ENCODE measurements around the gene ZBTB20.

The ZBTB20 gene

GRCh38 chr3:114615523-114616085 lies 531.5 kb downstream of the ZBTB20 start:
- FAIRE-seq, result no peak
- no peak for DNase-seq (ENCODE audit: insufficient read length, low spot score)

- DNase-seq (ENCODE audit: insufficient read length, low spot score) (no peak), FAIRE-seq (no peak)
These were observed 537.0 kb downstream of the ZBTB20 start for GRCh38 chr3:114609973-114610630.

- DNase-seq (ENCODE audit: insufficient read length, low spot score), result no peak
- no peak for FAIRE-seq
These were observed 538.8 kb downstream of the ZBTB20 start for GRCh38 chr3:114608293-114608692.

DNA sequence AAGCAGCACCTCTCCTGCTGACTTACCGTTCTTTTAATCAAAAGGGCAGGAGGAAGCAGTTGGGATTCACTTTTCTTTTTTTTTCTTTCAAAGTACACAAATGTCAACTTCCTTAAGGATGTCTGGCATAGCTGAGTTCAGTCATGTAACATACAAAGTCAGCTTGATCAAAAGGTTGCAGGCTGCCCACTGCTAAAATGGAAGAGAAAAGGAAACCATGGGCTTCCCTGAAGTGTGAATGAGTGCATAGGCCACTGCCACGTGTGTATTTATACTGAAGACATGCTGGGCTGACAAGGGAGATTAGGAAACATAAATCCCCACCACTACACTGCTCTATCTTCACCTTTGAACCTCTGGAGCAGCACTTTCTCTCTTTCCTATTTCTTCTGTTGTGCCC lies 540.8 kb downstream of the ZBTB20 start:
- DNase-seq (ENCODE audit: insufficient read length, low spot score) (no peak), FAIRE-seq (no peak)

DNA sequence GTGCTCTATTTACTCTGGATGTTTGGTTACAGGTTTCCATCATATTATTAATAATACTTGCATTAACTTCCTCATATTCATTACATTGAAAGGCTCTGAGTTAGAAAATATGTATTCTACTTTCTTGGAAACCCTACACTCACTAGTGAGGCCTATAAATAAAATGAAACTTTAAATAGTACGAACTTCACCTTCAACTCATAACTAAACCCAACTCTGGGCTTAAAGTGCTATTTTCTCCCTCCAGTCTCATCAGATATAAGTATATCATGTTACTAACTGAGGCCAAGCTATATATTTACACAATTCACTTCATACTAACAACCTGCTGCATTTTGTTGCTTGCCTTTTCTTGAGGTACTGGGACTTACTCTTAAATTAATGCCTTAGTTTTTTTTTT lies 546.5 kb downstream of the ZBTB20 start:
- FAIRE-seq (no peak), DNase-seq (ENCODE audit: insufficient read length, low spot score) (no peak)

DNA sequence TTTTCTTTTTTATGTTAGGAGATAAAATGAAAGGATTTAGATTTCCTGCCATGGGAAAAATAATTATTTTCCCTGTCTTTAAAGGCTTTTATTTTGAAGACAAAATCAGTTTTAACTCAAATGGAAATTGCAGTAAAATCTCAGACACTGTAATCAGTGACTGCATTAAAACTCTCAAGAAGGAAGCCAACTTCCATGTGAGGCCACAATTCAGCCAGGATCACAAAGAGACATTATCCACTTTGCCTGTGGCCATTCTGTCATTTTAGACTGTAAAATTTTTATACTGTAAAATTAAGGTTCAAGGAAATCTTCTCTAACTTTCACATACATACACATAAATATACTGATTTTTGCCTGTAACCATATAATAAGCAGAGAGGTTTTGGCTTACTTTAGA lies 549.2 kb downstream of the ZBTB20 start:
- DNase-seq (ENCODE audit: insufficient read length, low spot score) (no peak), FAIRE-seq (no peak)

DNA sequence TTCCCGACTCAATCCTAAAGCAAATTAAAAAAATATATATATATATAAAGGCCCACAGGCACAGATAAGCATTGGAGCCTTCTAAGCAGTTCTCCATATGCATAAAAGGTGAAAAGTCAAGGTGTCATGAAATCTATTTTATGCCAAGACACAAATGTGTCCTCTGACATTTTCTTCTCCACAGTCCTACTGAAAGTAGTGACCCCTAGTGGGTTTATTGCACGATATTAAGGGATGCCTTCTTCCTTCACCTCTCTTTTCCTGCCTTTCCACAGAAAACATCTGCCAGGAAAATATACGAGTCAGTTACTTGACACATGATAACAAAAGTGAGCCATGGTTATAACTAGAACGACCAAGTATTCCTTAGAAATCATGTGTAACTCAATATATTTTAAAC lies 550.1 kb downstream of the ZBTB20 start:
- FAIRE-seq (no peak), DNase-seq (ENCODE audit: insufficient read length, low spot score) (no peak)

DNA sequence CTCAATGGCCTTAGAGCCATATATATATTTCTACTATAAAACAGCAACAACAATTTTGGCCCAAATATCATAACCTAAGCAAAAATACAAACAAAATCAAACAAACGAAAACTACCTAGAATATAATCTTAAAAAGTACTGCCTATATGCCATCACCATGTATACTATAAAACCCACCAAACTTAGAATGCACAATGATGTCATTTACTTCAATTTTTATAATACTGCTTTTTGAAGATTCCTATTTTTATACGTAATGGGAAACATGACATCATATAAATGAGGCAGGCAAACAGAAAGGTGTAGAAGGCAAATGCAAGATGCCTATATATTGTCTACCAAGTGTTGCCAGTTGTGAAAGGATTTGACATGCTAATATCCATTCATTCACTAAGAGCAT lies 550.9 kb downstream of the ZBTB20 start:
- no peak for FAIRE-seq

DNA sequence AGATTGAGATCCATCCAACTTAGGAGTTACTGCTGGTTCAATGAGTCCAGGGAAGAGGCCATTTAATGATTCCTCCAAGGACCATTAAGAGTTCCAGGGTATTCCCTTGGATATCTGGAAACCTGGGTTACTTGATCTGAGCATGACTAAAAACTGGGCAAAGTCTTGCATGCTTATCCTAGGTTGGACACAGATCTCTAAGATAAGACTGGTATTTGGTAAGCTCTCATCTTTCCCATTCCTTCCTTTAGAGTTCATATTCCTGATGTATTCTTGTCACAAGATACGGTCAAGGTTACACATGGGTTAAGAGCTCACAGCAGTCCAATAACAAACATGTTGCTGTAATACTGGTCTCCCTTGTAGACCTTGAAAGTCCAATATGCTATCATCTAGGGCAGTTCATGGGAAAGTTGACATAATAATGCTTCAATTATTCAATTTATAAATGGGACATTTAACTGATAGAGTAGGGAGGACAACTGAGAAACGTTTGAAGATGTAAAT lies 551.5 kb downstream of the ZBTB20 start:
- FAIRE-seq, result no peak
- DNase-seq (ENCODE audit: insufficient read length, low spot score), result no peak

More for the DNA sequence above, 550.9 kb downstream of the ZBTB20 start:
- DNase-seq (ENCODE audit: insufficient read length, low spot score), result no peak

- DNase-seq (ENCODE audit: insufficient read length, low spot score) (no peak), FAIRE-seq (no peak)
These were observed 556.6 kb downstream of the ZBTB20 start for GRCh38 chr3:114590309-114591047.

DNA sequence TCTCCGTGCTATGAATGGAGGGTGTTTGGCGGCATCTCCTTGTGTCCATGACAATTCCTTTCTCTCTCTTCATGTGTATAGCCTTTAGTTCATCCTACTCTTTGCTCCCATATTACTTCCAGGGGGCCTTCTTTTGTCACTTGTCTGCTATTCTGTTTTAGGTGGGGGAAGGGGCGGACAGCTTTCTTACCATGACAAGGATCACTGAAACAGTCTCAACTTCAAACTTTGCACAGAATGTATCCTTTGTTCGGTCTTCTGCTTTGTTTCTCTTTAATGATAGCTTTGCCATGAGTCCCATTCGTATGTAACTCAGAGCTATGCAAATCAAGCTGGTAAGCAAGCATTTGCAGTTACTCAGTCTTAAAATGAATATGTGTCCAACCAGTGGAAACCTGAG lies 559.1 kb downstream of the ZBTB20 start:
- DNase-seq (ENCODE audit: insufficient read length, low spot score) (no peak), FAIRE-seq (no peak)

DNA sequence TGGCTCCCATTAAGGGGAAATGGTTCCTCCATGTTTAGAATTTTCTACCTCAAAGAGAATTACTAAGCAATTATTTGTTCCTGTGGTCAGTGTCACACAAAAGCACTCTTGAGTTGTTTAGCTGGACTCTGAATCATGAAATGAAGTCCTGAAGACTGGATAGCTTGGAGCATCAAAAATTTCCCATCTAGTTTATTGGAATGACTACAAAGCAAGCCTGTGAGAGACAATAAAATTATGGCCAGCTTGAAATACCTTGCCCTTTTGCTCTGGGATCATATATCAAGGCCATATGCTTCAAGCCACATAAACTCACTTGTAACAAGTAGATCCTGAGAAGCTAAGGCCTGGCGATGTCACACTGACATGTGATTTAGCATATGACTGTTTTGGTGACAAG lies 561.0 kb downstream of the ZBTB20 start:
- FAIRE-seq (no peak), DNase-seq (ENCODE audit: insufficient read length, low spot score) (no peak)

DNA sequence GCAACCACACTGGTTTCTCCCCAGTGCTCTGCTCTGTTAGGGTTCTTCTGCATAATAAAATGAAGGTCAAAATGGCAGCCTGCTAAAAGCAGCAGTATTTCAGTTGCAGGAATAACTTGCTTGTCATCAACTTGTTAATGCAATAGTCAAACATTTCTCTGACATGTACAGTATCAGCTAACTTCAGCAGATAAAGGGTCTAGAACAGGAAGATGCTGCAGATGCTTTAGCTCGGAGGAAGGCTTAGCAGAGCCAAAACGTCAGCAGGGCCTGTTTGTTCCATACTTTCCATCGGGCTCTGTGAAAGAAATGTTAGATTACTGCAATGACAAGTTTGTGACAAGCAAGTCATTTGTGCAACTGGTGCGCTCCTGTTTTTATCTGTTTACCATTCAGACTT lies 561.4 kb downstream of the ZBTB20 start:
- DNase-seq (ENCODE audit: insufficient read length, low spot score) (no peak), FAIRE-seq (no peak)

- DNase-seq (ENCODE audit: insufficient read length, low spot score) (no peak), FAIRE-seq (no peak)
These were observed 562.2 kb downstream of the ZBTB20 start for GRCh38 chr3:114584734-114585371.

DNA sequence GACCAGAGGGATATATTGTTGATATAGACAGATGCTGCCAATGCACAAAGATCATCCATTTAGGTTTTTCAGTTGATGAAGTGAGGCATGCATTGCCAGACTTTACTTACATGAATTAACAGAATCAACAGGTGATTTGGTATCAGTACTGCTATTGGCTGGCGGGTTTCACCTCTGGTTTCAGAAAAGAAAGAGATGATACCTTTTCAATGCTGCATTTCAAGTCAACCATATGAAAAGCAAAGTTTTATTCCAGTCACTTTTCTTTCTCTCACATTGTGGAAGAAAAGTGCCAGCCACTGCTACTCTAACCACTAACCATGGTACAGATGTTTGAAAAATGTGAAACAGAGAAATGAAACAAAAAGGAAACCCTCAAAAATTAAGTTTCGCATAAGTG lies 564.2 kb downstream of the ZBTB20 start:
- DNase-seq (ENCODE audit: insufficient read length, low spot score), result no peak

DNA sequence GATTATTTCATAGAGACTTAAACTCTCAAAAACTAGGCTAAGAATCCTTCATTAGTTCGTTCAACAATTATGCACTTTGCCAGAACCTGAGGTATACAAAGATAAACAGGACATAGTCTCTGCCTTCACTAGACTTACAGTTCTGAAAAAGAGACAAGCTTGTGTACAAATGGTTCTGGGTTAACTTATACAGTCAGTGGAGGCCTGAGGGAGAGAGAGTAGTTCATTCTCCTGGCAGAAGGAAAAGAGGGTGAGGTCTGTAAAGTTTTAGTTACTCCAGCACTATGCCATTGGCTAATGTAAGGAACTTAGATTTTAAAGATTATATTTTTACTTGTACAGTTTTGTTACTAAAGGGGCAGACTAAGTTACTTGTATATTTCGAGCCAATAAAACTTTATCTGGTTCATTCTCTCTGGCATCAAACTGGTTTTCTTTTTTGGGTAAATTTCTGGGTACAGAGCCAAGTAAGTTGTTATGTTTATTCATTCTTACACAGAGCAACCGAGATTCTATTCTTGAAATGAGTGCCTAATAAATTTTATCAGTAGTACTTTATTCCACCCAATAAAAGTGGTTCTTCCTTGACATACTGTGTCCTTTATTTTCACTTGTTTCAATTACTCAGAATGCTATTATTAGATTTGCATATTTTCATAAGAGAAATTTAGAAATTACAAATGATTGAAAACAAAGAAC lies 574.6 kb downstream of the ZBTB20 start:
- FAIRE-seq (no peak), DNase-seq (ENCODE audit: insufficient read length, low spot score) (no peak)

More for the DNA sequence above, 564.2 kb downstream of the ZBTB20 start:
- no peak for FAIRE-seq

DNA sequence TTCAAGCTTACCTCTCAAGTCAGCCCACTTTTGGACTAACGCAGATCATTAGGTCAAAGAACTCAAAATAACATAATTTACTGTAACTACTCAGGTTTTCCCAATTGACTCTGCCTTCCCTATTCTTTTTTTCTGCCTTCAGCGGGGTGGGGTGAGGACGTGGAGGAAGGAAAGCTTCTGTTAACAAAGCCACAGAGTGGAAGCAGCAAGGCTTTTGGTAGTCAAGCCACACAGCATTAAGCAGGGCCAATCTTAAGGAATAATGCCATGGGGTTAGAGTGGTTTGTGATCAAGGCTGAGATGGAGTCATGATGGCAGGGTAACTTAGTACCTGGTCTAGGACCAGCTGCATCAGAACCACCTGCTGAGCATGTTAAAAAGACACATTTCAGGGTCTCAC lies 575.7 kb downstream of the ZBTB20 start:
- no peak for DNase-seq (ENCODE audit: insufficient read length, low spot score)
- no peak for FAIRE-seq

GRCh38 chr3:114569186-114569585 lies 577.9 kb downstream of the ZBTB20 start:
- FAIRE-seq (no peak), DNase-seq (ENCODE audit: insufficient read length, low spot score) (no peak)

- DNase-seq (ENCODE audit: insufficient read length, low spot score), result no peak
These were observed 579.3 kb downstream of the ZBTB20 start for GRCh38 chr3:114567771-114568170.

GRCh38 chr3:114566767-114567166 lies 580.3 kb downstream of the ZBTB20 start:
- FAIRE-seq, result no peak
- DNase-seq (ENCODE audit: insufficient read length, low spot score), result no peak

More at GRCh38 chr3:114567771-114568170, 579.3 kb downstream of the ZBTB20 start:
- FAIRE-seq, result no peak
